HG03565 (cell line): ENCODE measurements around the gene PLA2G4B.

Experiments used
- ATAC-seq: cut with Tn5 transposase; IDR thresholded peaks from one replicate; pipeline ENCODE4 v1.9.1; 2021; ENCODE audit warnings: mild to moderate bottlenecking, moderate library complexity; ENCODE audit not compliant: unreplicated experiment

Gene PLA2G4B

DNA sequence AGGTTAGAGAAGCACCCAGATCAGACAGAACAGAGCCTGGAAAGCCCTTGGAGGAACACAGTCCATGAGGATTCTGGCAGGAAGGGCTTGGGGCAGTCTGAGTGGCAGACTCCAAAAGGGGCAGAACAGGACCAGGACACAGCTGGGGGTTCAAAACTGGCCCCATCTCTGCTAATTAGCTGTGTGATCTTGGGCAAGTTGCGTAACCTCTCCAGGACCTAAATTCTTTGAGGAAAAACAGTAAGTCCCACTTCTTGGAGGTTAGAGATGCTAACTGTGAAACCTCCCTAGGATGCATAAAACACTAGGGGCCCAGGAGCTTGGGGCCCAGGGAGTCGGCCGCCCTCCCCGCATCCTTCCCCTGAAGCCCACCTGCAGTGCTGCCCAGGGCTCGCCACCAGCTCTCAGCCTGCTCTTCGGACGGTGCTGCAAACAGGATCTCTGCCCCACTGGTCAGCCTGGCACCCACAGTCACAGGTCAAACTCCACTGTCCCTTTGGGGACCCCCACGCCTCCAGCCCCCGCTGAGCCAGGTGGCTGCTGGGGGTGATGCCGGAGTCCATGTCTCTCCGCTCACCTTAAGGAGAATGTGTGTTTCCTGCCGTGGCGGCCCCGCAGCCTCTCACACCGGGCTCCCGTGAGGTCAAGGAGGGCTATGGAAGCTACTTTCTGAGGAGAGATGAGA, 12.0 kb downstream of the PLA2G4B start:
- no peak for ATAC-seq

- ATAC-seq, result no peak
These were observed 12.5 kb downstream of the PLA2G4B start for GRCh38 chr15:41851167-41851523.

DNA sequence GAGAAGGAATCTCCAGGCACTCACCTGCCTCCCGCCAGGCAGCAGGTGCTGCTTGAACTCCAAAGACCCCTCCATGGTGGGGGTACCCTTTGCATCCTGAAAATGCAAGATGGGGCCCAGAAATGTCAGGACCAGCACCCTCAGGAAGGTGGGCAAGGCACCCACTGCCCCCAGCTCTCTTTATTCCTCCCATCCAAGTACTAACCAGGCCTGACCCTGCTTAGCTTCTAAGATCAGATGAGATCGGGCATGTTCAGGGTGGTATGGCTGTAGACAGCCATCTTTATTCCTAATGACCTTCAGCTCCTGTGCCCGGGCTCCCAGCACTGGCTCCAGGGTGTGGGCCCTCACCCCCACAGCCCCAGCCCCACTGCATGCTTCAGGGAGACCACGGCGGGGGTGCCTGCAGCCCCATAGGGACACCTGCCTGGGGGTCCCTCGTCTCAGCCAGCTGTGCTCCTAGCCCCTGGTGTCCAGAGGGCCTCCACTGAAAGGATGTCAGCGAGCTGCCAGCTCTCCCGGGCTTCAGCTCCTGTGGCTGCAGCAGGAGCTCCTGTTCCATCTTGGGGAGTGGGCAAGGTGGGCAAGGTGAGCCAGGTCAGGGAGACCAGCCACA, 13.2 kb downstream of the PLA2G4B start:
- ATAC-seq, result no peak

DNA sequence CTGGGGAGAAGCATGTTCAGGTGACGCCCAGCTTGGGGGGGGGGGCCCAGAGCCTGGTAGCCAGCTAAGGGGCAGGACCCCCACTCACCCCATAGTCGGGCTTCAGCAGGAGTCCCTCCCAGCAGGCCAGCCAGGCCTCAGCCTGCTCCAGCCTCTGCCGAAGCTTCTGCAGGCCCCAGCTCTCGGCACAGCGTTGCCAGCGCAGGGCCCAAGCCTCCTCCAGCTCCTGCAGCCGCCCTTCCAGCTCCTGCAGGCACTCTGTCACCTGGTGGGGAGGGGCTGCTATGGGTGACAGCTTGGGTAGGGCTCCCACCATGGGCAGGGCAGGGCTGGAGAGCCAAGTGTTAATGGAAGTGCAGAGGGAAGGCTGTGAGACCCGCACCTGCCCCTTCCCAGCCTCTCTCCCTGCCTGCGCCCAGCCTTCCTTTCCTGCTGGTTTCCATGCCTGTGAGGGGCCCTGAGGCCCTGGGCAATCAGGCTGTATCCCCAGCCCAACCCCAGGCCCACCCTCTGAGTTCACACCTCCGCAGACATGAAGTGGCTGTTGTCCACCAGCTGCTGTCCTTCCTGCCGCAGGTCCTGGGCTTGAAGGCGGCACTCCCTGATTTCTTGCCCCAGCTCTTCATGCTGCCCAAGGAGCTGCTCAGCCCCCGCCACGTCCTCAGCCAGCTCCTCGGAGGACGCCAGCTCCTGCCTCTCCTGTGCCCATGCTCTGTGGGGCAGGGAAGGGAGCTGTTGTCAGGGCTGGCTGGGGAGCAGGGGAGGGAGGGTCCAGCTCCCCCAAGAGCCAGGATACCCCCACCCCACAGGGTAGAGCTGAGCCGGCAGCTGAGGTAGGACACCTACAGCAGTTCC, 14.3 kb downstream of the PLA2G4B start:
- no peak for ATAC-seq

DNA sequence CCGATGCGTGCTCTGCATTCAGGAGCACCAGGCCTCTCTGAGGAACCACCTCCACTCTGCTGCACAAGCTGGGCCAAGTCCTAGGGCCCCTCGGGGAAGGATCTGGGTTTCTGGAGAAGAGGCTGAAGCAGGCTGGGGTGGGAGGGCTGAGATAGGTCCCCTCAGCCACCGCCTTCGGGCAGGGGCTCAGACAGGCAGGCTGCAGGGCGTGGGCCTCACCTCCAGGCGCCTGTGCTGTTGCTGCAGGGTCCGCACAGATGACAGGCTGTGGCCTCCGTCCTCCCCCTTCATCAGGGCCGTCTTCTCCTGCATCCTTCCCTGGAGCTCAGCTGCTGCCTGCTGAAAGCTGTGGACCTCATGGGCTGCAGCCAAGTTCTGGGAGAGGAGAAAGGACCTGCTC, 15.2 kb downstream of the PLA2G4B start:
- no peak for ATAC-seq

- no peak for ATAC-seq
These were observed 15.8 kb downstream of the PLA2G4B start for GRCh38 chr15:41854443-41854842.

DNA sequence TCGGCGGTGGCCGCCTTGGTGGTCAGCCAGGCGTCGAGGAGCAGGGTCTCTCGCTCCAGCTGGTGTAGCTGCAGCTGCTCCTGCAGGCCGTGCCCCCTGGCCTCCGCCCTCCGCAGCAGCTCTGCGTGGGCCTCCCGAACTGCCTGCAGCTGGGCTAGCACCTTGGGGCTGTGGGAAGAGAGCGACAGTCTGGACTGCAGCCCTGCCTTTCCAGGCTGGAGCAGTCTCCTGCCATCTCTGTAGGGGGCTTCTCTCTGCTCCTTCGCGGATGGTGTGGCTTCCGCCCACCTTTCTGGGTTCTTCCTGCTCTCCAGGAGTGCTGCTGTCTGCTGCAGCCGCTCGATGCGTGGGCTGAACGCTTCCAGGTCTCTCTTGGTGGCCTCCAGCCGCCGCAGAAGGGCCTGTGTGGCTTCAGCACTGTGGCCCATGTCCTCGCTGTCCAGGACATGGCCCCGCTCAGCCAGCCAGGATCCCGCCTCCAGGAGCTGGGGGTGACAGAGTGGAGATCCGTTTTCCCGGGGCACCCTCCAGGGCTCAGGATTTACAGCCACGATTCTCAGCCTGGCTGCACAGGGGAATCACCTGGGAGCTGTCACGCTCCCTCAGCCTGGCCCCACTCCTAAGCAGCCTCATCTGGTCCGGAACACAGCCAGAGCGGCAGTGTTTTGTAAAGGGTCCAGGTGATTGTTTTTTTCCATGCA, 16.8 kb downstream of the PLA2G4B start:
- ATAC-seq, result no peak

GRCh38 chr15:41856262-41856661, 17.6 kb downstream of the PLA2G4B start:
- ATAC-seq, result no peak

DNA sequence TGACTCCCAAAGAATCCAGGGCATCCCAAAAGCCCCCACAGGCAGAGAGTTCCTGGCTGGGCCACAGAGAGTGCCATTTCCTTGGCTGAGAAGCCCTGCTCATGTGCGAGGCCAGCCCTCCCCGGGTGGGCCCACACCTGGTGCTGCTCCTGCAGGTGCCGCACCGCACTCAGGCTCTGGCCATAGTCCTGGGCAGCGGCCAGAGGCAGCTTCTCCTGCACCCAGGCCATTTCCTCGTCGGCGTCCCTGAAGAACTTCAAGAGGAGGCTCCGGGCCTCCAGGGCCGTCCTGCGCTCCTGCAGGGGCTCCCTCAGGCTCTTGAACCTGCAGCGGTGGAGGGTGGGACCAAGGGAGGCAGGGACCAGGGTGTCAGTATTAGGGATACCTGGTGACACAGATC, 18.1 kb downstream of the PLA2G4B start:
- ATAC-seq, result no peak

- ATAC-seq, result no peak
These were observed 18.7 kb downstream of the PLA2G4B start for GRCh38 chr15:41857316-41857715.

GRCh38 chr15:41858756-41859155, 20.1 kb downstream of the PLA2G4B start:
- no peak for ATAC-seq

GRCh38 chr15:41860049-41860828, 21.6 kb downstream of the PLA2G4B start:
- no peak for ATAC-seq

GRCh38 chr15:41861736-41862356, 23.2 kb downstream of the PLA2G4B start:
- no peak for ATAC-seq

DNA sequence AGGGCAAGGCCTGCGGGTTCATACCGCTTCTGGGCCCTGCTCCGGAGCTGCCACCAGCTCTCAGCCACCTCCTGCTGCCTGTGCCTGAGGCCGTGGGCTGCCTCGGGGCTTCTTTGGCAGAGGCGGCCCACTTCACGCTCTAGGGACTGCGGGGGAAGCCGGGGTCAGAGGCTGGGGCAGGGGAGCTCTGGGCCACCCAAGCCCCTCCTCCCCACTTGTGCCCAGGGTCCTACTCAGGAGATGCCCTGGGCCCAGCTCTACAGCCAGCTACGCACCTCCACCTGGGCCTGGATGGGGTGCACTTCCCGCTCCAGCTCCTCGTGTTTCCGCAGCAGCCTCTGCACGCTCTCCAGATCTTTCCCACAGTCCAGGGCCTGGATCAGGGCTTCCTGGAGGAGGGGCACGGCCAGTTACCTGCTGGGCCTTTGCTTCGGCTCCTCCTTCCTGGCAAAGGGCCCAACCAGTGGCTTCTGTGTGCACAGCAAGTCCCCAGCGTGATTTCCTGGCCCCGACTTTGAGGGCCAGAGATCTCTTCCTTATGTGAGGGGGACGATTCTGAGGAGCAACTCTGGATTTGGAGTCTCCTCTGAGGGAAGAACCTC, 24.0 kb downstream of the PLA2G4B start:
- ATAC-seq, result no peak

GRCh38 chr15:41865490-41866055, 26.9 kb downstream of the PLA2G4B start:
- ATAC-seq, result no peak

DNA sequence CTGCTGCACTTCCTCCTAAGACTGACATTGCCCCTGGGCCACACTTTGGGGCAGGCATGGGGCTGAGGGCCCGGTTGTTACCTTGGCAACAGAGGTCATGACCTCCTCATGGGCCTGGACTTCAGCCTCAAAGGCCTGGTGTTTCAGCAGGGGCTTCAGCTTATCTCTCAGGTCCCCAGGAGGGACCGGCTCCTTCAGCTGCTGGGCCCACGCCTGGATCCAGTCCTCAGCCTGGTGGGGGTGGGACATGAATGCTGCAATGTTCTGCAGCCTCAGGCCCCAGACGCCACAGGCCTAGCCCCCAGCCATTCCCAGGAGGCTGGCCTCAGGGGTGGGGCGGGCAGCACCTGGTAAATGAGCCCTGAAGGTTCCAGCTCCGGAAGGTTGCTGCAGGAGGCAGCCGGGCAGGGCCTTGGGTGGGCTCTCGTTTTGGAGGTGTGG, 27.6 kb downstream of the PLA2G4B start:
- ATAC-seq, result no peak

GRCh38 chr15:41866872-41867579, 28.4 kb downstream of the PLA2G4B start:
- ATAC-seq, result no peak

GRCh38 chr15:41868321-41868720, 29.7 kb downstream of the PLA2G4B start:
- no peak for ATAC-seq
